Cardiac fibroblast (primary cell): ENCODE measurements around the gene ULK4.

ENCODE experiments used
- DNase-seq, 2 donors: peaks; one replicate each; pipeline versions ENCODE4 v3.0.0 to v3.0.0-alpha.2; 2010; ENCODE audit warnings: low read depth in 2 of 2
- H3K4me3 ChIP-seq, 2 donors: replicated peaks in 1 of 2; 1 replicate in 1 of 2; 2 replicates in 1 of 2; pipeline ENCODE4 v1.5.1; 2011; ENCODE audit warnings: low read depth in 2 of 2, low read length in 2 of 2, mild to moderate bottlenecking in 2 of 2, moderate library complexity in 1 of 2
- TF ChIP-seq, protein P1 (sequence below): IDR thresholded peaks from one replicate; pipeline ENCODE4 v1.5.1; 2011; ENCODE audit warnings: low read depth, mild to moderate bottlenecking, low read length, inconsistent platforms

The ULK4 gene

DNA sequence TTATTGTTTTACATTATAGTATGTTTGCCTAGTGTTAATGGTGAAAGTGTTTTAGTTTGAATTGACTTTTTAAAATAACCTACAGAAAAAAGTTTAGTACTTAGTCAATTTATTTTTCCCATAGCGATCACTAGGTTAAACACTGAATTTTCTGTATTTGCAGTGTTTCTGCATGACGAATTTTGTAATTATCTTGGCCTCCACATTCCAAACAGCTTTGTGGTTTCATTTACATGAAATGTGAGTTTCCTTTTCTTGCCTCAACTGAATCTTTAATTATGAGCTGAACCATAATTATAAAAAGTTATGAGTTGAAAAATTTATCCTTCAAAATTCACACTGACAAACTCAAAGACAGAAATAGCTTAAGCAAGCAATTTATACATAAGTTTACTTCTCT lies 527.1 kb downstream of the ULK4 start:
- peak in 1 of 2 donors; percentile 3 for DNase-seq
- TF ChIP-seq, protein P1, sequence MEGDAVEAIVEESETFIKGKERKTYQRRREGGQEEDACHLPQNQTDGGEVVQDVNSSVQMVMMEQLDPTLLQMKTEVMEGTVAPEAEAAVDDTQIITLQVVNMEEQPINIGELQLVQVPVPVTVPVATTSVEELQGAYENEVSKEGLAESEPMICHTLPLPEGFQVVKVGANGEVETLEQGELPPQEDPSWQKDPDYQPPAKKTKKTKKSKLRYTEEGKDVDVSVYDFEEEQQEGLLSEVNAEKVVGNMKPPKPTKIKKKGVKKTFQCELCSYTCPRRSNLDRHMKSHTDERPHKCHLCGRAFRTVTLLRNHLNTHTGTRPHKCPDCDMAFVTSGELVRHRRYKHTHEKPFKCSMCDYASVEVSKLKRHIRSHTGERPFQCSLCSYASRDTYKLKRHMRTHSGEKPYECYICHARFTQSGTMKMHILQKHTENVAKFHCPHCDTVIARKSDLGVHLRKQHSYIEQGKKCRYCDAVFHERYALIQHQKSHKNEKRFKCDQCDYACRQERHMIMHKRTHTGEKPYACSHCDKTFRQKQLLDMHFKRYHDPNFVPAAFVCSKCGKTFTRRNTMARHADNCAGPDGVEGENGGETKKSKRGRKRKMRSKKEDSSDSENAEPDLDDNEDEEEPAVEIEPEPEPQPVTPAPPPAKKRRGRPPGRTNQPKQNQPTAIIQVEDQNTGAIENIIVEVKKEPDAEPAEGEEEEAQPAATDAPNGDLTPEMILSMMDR: no peak

DNA sequence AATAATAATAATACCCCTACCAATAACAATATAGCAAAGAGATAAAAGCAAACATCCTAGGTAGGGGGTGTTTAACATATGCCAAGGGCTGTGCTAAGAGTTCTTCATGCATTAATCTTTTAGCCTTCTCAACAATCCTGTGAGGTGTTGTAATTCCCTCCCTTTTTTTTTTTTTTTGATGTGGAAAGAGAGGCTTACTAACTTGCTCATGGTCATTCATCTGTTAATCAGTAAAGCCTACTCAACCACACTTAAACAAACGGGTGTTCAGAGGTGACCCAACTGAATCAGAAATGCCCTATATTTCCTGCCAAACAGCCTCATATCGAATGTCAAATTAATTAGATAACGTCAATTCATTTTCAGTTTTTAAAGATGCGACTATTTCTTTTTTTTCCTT lies 530.5 kb downstream of the ULK4 start:
- DNase-seq: no peak
- no peak overlapping the region for H3K4me3 ChIP-seq
- TF ChIP-seq, protein P1: no peak

More for the DNA sequence above, 527.1 kb downstream of the ULK4 start:
- no peak overlapping the region for H3K4me3 ChIP-seq

DNA sequence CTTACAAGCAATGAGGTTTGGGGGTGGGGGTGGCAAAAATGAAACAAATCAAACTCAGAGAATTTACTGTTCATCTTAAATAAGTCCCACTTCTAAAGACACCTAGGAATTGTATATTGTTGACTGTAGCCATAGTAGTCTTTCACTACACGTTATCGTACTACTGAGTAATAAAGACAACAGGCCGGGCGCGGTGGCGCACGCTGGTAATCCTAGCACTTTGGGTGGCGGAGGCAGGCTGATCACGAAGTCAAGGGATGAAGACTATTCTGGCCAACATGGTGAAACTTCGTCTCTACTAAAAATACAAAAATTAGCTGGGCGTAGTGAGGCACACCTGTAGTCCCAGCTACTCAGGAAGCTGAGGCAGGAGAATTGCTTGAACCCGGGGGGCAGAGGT lies 531.0 kb downstream of the ULK4 start:
- TF ChIP-seq, protein P1: no peak
- H3K4me3 ChIP-seq: no peak overlapping the region
- DNase-seq: no peak

DNA sequence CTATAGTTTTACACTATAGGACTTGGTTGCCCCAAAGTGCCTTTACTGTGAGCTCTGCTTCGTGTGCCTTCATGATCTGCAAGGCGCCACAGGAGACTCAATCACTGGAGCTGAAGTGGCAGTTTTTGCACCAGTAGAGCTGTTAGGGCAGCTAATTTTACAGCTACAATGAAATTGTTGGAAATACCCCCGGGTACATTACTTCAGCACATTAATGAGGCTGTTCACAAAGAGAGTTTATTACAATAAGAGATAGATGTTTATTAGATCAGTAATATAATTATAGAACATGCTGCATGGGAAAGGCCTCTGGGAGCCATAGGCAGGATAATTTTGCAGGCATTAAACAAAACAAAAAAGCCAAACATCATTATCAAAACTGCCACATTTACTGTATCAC lies 531.5 kb downstream of the ULK4 start:
- no peak overlapping the region for H3K4me3 ChIP-seq
- TF ChIP-seq, protein P1: no peak
- no peak for DNase-seq

DNA sequence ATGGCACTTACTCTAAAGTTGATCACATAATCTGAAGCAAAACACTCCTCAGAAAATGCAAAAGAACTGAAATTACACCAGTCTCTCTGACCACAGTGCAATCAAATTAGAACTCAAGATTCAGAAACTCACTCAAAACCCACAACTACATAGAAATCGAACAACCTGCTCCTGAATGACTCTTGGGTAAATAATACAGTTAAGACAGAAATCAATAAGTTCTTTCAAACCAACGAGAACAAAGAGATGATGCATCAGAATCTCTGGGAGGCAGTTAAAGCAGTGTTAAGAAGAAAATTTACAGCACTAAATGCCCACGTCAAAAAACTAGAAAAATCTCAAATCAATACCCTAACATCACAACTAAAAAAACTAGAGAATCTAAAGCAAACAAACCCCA lies 535.4 kb downstream of the ULK4 start:
- TF ChIP-seq, protein P1: no peak
- DNase-seq: no peak
- H3K4me3 ChIP-seq: no peak overlapping the region

DNA sequence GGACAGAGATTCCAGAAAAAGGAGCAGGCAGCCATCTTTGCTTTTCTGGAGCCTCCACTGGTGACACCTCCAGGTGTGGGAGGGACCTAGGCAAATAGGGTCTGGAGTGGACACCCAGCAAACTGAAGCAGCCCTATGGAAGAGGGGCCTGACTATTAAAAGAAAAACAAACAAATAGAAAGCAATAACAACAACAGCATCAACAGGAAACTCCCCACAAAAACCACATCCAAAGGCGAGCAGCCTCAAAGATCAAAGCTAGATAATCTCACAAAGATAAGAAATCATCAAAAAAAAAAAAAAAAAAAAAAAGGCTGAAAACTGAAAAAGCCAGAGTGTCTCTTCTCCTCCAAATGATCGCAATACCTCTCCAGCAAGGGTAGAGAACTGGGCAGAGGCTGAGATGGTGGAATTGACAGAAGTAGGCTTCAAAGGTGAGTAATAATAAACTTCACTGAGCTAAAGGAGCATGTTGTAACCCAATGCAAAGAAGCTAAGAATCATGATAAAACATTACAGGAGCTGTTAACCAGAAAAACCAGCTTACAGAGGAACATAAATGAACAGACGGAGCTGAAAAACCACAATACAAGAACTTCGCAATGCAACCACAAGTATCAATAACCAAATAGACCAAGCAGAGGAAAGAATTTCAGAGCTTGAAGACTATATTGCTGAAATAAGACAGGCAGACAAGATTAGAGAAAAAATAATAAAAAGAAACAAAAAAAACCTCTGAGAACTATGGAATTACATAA lies 537.2 kb downstream of the ULK4 start:
- TF ChIP-seq, protein P1: no peak
- no peak overlapping the region for H3K4me3 ChIP-seq
- DNase-seq: no peak

DNA sequence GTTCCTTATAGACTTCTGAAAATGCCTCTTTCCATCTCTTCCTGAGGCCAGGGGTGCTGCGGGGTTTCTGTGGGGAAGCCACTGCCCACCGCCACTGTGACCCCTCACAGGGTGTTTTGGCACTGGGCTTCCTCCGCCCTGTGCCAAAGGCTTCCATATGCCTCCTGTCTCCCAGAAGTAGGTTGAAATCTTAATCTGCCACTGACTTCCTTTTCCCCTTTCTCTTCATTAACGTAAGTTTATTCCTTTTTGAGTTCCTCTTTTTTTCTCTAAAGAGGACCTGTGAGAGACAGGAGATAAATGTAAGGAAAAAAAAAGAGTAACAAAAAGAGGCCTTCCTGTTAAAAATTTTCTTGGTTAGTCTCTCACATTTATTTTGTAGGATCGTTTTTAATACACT lies 542.1 kb downstream of the ULK4 start:
- no peak for DNase-seq
- TF ChIP-seq, protein P1: no peak
- no peak overlapping the region for H3K4me3 ChIP-seq
